IPS-15b (cell line): ENCODE measurements around the gene NOSIP.

Source experiments
- H3K27me3 ChIP-seq: one replicate; pipeline ENCODE4 v1.6.1; 2013; ENCODE audit warnings: low read length; ENCODE audit not compliant: control insufficient read depth, insufficient read depth
- H3K36me3 ChIP-seq: one replicate; pipeline ENCODE4 v1.6.1; 2013; ENCODE audit warnings: low read length; ENCODE audit not compliant: control insufficient read depth, insufficient read depth
- H3K4me1 ChIP-seq: one replicate; pipeline ENCODE4 v1.6.1; 2013; ENCODE audit warnings: mild to moderate bottlenecking, low read length; ENCODE audit not compliant: control insufficient read depth, insufficient read depth
- H3K4me3 ChIP-seq: one replicate; pipeline ENCODE4 v1.5.1; 2013; ENCODE audit warnings: low read depth, low read length
- H3K9ac ChIP-seq: one replicate; pipeline ENCODE4 v1.6.1; 2013; ENCODE audit warnings: low read depth, mild to moderate bottlenecking, low read length
- H3K9me3 ChIP-seq: one replicate; pipeline ENCODE4 v1.6.1; 2013; ENCODE audit warnings: mild to moderate bottlenecking, low read length; ENCODE audit not compliant: control insufficient read depth, insufficient read depth

The NOSIP gene

GRCh38 chr19:49534632-49535385, 45.5 kb downstream of the NOSIP start:
- H3K9me3 ChIP-seq = no peaks in the 10 kb centered on the region
- H3K27me3 ChIP-seq = no peaks in the 10 kb centered on the region
- peaks cover 4% of the 10 kb centered on the region for H3K4me1 ChIP-seq
- H3K9ac ChIP-seq = no peak overlapping the region
- peak overlapping the region; percentile 79 for H3K4me3 ChIP-seq
- peaks cover 8% of the 10 kb centered on the region for H3K36me3 ChIP-seq

- Histone ChIP-seq H3K9me3 (no peaks in the 10 kb centered on the region), H3K27me3 (no peaks in the 10 kb centered on the region), H3K36me3 (peaks cover 5% of the 10 kb centered on the region), H3K4me3 (peak overlapping the region; percentile 79), H3K4me1 (peaks cover 4% of the 10 kb centered on the region), H3K9ac (no peak overlapping the region)
These were observed 46.5 kb downstream of the NOSIP start for GRCh38 chr19:49533551-49534488.

- peaks cover 4% of the 10 kb centered on the region for H3K4me1 ChIP-seq
These were observed 49.6 kb downstream of the NOSIP start for GRCh38 chr19:49530708-49531107.

DNA sequence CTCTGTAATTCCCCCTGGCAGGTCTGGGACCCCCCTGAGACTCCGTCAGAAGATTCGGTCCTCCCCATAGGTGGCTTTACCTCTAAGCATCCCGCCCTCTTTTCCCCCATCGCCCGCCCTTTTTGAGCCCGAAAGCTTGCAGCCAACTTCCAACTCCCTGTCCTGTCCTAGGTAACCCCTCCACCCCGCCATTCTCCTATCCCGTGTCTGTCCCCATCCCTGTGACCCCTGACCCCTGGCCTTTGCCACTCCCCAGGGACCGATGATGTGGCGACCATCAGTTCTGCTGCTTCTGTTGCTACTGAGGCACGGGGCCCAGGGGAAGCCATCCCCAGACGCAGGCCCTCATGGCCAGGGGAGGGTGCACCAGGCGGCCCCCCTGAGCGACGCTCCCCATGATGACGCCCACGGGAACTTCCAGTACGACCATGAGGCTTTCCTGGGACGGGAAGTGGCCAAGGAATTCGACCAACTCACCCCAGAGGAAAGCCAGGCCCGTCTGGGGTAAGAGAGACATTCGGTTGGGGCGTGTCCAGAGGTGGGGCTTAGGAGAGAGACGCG, 52.1 kb downstream of the NOSIP start:
- Histone ChIP-seq H3K9ac (peak overlapping the region; percentile 47), H3K9me3 (no peaks in the 10 kb centered on the region), H3K4me3 (peak overlapping the region; percentile 88), H3K36me3 (peaks cover 20% of the 10 kb centered on the region), H3K27me3 (no peaks in the 10 kb centered on the region), H3K4me1 (no peaks in the 10 kb centered on the region)

More at GRCh38 chr19:49530708-49531107, 49.6 kb downstream of the NOSIP start:
- Histone ChIP-seq H3K4me3 (no peak overlapping the region), H3K9ac (no peak overlapping the region), H3K36me3 (peaks cover 6% of the 10 kb centered on the region), H3K9me3 (no peaks in the 10 kb centered on the region), H3K27me3 (no peaks in the 10 kb centered on the region)

GRCh38 chr19:49524812-49525455, 55.4 kb downstream of the NOSIP start:
- H3K27me3 ChIP-seq = no peaks in the 10 kb centered on the region
- H3K4me3 ChIP-seq = no peak overlapping the region
- no peak overlapping the region for H3K9ac ChIP-seq
- no peaks in the 10 kb centered on the region for H3K9me3 ChIP-seq
- no peaks in the 10 kb centered on the region for H3K4me1 ChIP-seq
- peaks cover 22% of the 10 kb centered on the region for H3K36me3 ChIP-seq

GRCh38 chr19:49520705-49521319, 59.5 kb downstream of the NOSIP start:
- Histone ChIP-seq H3K9me3 (no peaks in the 10 kb centered on the region), H3K27me3 (no peaks in the 10 kb centered on the region), H3K9ac (no peak overlapping the region), H3K4me1 (no peaks in the 10 kb centered on the region), H3K36me3 (peaks cover 16% of the 10 kb centered on the region), H3K4me3 (no peak overlapping the region)

GRCh38 chr19:49518033-49518432, 62.3 kb downstream of the NOSIP start:
- no peaks in the 10 kb centered on the region for H3K4me1 ChIP-seq
- no peak overlapping the region for H3K4me3 ChIP-seq
- H3K36me3 ChIP-seq = peaks cover 8% of the 10 kb centered on the region
- H3K9me3 ChIP-seq = no peaks in the 10 kb centered on the region
- H3K27me3 ChIP-seq = no peaks in the 10 kb centered on the region
- H3K9ac ChIP-seq = no peak overlapping the region

DNA sequence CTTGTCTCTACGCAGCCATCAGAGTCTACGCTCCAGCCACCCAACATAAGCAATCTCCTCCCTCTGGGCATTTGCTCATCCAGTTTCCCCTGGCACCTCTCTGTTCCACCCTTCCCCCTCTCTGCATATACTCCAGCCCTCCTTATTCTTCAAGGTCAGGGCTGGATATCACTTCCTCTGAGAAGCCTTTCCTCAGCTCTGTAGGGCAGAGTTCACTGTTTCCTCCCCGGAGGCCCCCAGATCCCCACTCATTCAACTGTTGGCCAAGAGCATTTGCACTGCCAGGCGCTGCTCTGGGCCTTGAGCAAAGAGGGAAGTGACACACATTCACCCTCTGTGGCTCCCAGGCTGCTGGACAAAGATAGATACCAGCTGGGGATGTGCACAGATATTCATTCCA, 64.6 kb downstream of the NOSIP start:
- Histone ChIP-seq H3K27me3 (no peaks in the 10 kb centered on the region), H3K9me3 (no peaks in the 10 kb centered on the region), H3K4me1 (peaks cover 2% of the 10 kb centered on the region), H3K36me3 (peaks cover 6% of the 10 kb centered on the region), H3K4me3 (no peak overlapping the region), H3K9ac (no peak overlapping the region)

- peaks cover 2% of the 10 kb centered on the region for H3K4me1 ChIP-seq
- peaks cover 6% of the 10 kb centered on the region for H3K36me3 ChIP-seq
- no peaks in the 10 kb centered on the region for H3K9me3 ChIP-seq
- H3K4me3 ChIP-seq = peak overlapping the region; percentile 65
- H3K9ac ChIP-seq = peak overlapping the region; percentile 73
- H3K27me3 ChIP-seq = no peaks in the 10 kb centered on the region
These were observed 66.2 kb downstream of the NOSIP start for GRCh38 chr19:49514151-49514550.

DNA sequence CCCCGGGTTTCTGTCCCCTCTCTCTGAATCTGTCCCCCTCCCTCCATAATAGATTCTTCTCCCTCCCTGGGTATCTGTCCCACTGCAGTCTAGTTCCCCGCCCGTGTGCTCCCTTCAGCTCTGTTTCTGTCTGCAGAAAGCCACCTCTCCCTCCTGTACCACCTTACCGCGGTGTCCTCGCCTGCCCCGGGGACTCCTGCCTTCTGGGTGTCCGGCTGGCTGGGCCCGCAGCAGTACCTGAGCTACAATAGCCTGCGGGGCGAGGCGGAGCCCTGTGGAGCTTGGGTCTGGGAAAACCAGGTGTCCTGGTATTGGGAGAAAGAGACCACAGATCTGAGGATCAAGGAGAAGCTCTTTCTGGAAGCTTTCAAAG, 66.6 kb downstream of the NOSIP start:
- H3K9ac ChIP-seq = peak overlapping the region; percentile 73
- peak overlapping the region; percentile 65 for H3K4me3 ChIP-seq
- no peaks in the 10 kb centered on the region for H3K9me3 ChIP-seq
- peaks cover 2% of the 10 kb centered on the region for H3K4me1 ChIP-seq
- H3K27me3 ChIP-seq = no peaks in the 10 kb centered on the region
- H3K36me3 ChIP-seq = peaks cover 6% of the 10 kb centered on the region
